GM18520 (cell line): ENCODE measurements around the gene PPFIBP2.

Experiments
- ATAC-seq: cut with Tn5 transposase; IDR thresholded peaks from one replicate; pipeline ENCODE4 v1.9.1; 2021; ENCODE audit not compliant: unreplicated experiment

Gene PPFIBP2

DNA sequence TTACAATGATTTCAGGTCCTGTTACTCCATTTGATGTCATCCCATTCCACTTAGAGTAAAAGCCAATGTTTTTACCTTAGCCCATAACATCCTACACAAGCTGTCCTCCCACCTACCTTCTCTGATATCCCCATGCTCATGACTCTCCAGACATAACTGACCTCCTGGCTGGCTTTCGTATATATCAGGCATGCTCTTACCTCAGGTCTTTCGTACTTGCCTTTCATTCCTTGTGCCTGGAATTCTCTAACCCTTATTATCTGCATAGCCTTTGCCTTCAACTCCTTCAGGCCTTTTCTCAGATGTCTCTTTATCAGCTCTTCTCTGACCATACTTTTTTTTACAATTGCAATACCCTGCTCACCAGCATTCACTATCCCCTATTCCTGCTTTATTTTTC is 169.8 kb downstream of the PPFIBP2 start:
- no peak for ATAC-seq

DNA sequence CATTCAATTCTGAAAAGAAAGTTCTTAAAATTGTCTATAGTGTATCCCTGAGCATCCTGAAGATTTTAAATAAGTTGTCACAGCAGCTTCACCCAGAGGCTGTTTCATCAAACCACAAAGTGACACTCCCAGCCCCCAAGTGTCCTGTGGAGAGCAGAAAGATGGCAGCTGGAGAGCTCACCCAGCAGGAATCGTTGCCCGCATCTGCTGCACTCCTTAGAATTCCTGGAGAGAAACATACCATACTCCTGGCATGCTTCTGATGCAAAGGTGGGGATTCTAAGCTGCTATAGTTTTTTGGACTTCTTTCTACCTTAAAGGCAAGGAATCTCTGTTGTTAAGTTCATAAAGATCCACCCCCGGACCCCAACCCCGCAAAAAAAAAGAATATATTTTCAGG is 173.0 kb downstream of the PPFIBP2 start:
- no peak for ATAC-seq

DNA sequence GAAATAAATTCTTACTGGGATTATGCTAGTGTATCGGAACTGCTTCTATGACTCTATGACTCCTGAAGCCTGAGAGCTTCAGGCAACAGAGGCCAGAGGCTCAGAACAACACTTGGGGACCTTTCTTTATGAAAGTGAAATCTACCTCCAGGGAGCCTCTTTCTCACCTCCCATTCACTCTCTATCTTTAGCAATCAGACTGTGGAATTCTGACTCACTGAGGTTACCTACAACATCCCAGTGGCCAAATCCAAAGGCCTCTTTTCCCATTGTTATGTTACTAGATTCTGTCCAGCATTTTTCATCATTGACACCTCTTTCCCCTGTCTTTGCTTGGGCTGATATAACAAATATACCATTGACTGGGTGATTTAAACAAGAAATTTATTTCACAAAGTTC is 173.6 kb downstream of the PPFIBP2 start:
- ATAC-seq, result no peak

DNA sequence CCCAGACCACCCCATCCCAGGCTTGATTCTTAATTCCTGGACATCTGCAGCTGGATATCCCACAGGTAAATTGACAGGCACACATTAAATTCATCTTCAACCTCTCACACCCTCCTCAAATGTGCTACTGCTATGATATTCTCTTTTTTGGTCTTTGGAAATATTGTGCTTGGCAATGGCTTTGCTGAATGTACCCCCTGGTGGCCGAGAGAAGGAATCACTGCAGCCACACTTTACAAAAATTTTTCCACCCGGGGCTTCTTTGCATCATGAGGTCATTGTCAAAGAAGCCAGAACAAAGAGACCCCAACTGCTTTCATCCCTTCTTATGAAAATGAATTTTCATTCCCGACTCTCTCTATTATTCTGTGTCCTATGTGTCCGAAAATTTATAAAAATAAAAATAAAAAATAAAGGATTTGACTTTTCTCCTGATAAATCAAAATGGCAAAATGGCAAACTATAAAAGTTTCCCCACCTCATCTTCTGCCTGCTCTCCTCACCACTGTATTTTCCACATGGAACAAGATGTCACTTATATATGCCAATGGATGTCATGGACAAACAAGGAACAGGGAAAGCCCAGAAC is 174.5 kb downstream of the PPFIBP2 start:
- no peak for ATAC-seq

DNA sequence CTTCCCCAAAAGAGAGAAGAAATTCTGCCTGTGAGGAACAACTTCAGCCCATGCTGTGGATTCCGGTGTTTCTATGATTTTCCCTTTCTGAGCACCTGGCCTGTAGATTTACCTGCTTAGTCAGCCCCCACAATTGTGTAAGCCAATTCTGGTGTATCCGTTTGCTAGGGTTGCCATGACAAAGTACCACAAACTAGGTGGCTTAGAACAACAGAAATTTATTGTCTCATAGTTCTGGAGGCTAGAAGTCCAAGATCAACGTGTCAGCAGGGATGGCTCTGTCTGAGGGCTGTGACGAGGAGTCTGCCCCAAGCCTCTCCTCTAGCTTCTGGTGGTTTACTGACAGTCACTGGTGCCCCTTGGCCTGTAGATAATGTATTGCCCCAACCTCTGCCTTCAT is 175.4 kb downstream of the PPFIBP2 start:
- no peak for ATAC-seq

DNA sequence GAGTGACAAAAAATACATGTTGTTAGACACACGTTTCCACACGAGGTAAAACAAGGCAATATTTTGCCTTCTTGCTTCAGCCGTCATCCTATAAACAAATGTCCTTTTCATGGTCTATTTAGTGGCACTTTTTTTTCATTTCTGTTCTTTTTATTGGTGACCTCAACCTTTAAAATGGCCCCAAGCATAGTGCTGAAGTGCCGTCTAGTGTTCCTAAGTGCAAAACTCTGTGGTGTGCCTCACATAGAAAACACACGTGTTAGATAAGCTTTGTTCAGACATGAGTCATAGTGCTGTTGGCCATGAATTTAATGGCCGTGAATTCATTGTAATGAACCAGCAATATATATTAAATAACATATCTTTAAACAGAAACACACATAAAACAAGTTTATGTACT is 176.8 kb downstream of the PPFIBP2 start:
- ATAC-seq, result no peak

DNA sequence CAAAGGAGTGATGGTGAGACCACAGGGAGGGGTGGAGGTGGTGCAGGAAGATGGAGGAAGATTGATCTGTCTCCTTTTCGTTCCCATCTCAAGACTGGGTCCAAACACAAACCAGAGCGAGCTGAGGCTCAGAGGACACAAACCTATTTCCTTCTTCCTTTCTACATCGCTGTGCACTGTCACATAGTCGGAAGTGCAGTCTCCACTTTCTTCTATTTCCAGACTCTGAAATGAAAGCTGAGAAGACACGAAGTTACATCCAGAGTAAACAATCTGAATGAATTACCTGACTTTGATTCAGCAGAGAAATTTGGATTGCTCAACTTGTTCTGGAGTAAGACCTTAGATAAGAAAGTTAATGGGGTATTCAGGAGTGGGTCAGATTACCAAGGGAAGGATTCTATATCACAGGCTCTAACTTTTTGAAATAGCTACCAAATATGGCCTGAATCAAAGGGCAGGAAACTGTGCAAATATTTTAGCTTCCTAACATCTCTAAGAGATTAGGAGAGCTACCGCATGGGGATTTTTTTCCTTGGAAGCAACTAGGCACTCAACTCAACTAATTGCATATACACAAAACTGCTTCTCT is 178.1 kb downstream of the PPFIBP2 start:
- ATAC-seq, result no peak

DNA sequence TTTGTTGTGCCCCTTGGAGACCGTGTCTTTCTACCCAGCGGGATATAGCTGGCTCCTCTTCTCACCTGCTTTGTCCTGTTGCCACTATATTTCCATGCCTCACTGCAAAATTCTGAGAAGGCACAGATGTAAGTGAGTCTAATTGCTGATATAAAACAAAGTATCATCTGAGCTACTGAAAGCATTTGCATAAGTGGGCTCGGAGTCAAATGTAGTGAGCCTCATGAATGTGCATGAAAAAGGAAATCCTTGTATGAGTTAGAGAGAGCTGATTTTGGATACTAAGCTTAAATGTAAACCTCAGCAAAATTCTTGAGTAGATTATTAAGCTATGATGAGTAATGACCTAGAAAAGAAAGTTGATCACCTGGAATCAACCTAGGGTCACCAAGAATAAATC is 178.6 kb downstream of the PPFIBP2 start:
- no peak for ATAC-seq

DNA sequence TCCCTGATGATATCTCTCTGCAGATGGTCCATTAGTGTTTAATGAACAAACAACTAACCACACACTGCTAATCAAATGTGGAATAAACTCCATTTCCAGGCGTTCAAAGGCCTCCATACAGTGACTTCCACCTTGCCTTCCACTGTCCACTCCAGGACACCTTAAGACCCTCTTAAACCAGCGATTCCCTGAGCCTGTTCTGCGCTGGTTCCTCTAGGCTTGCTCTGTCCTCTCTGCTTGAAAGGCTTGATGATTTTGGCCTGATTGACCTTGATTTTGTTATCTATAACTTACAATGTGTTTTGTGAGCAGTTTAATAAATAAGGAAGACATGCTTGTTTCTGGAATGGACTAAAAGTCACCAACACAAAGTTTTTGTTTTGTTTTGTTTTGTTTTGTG is 180.4 kb downstream of the PPFIBP2 start:
- ATAC-seq, result no peak

DNA sequence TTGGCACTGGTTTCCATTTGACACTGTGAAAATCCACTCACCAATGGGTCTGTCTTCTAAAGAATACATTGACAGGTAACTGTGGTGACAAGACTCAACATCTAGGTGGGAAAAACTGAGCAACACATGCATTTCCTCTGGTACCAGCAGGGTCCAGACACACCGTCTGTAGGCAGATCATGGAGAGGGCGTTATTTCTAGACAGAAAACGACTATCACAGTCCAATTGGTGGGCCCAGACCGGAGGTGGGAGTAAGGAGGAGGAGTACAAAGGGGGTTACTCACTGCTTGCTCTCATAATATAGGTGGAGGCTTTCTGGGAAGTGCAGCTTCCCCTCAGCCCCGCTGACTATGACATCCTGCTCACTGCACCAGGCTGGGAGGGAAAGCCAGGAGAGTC is 182.6 kb downstream of the PPFIBP2 start:
- no peak for ATAC-seq
